SH-SY5Y (cell line): Measurements from ENCODE around the gene ADAMTS13.

ENCODE experiments used
- GATA2 ChIP-seq: IDR thresholded peaks from 2 replicates; pipeline ENCODE4 v1.6.1; 2011; ENCODE audit warnings: mild to moderate bottlenecking, low read depth, low read length
- GATA3 ChIP-seq: IDR thresholded peaks from 2 replicates; pipeline ENCODE4 v1.6.1; 2011; ENCODE audit warnings: low read depth, mild to moderate bottlenecking, low read length, moderate library complexity

GRCh38 chr9:133428617-133429101 lies 6.5 kb downstream of the ADAMTS13 start:
- TF ChIP-seq GATA3: no peak
- TF ChIP-seq GATA2: no peak
